UCSD-AML1 (cell line): ENCODE measurements around the gene TCF7.

Experiments used
- DNase-seq: peaks from one replicate; lab custom pipeline; 2025; ENCODE audit not compliant: unreplicated experiment; lab: John Stamatoyannopoulos, UW

Gene TCF7

GRCh38 chr5:134174841-134175839 is 60.7 kb downstream of the TCF7 start:
- DNase-seq, result no peak

GRCh38 chr5:134175921-134176510 is 61.5 kb downstream of the TCF7 start:
- DNase-seq, result no peak

GRCh38 chr5:134176511-134177368 is 62.3 kb downstream of the TCF7 start, which contains the start of gene SKP1:
Gene SKP1 (minus strand): TSS chr5:134176950. CDS start chr5:134174022, 2,928 bp downstream.
- peak; percentile 88 for DNase-seq

- DNase-seq, result no peak
Measured at GRCh38 chr5:134177369-134178095, 63.1 kb downstream of the TCF7 start.

- DNase-seq, result no peak
Measured at GRCh38 chr5:134178096-134178419, 63.6 kb downstream of the TCF7 start.

GRCh38 chr5:134183481-134183880 is 69.0 kb downstream of the TCF7 start:
- DNase-seq, result no peak

GRCh38 chr5:134184155-134185135 is 70.0 kb downstream of the TCF7 start:
- peak; percentile 54 for DNase-seq

GRCh38 chr5:134188092-134188491 is 73.6 kb downstream of the TCF7 start:
- DNase-seq, result no peak

- DNase-seq, result no peak
Measured at GRCh38 chr5:134189031-134189430, 74.5 kb downstream of the TCF7 start.

- DNase-seq, result no peak
Measured at GRCh38 chr5:134195666-134196065, 81.2 kb downstream of the TCF7 start.
